ENCODE data around the gene TENM4. TPM values are rescaled to one million over a fixed set of nuclear protein-coding genes. Genes with fewer than 3 reads are reported as not detected.

The TENM4 gene
- total RNA-seq, 2 donors from 2014 or later: 68.2 to 130 TPM

GRCh38 chr11:78798663-78799062, 642.2 kb downstream of the TENM4 start:
- H3K27ac ChIP-seq (ENCODE audit: low read depth, low read length): no peak overlapping the region
- H3K9me3 ChIP-seq (ENCODE audit: control insufficient read depth, low read length): no peaks in the 10 kb centered on the region
- H3K9ac ChIP-seq (ENCODE audit: extremely low read depth, low read length, poor library complexity, severe bottlenecking): no peak overlapping the region
- peak; percentile 92 for DNase-seq
- 52 to 58% methylated on average over 5 of the region's 5 CpGs for WGBS, 2 experiments (ENCODE audit: insufficient coverage in 1 of 2, insufficient read length in 1 of 2)
- Mint-ChIP-seq H3K9me3 (no peaks in the 10 kb centered on the region), H3K27ac (no peak overlapping the region), H3K4me3 (no peak overlapping the region), H3K4me1 (peaks cover 24% of the 10 kb centered on the region), H3K27me3 (ENCODE audit: insufficient read depth) (no peaks in the 10 kb centered on the region), H3K36me3 (ENCODE audit: low read depth) (peaks cover 28% of the 10 kb centered on the region)
- H3K36me3 ChIP-seq (ENCODE audit: control insufficient read depth, insufficient read depth, low read length): no peaks in the 10 kb centered on the region
- no peaks in the 10 kb centered on the region for H3K27me3 ChIP-seq (ENCODE audit: control insufficient read depth, insufficient read depth, low read length, poor library complexity, severe bottlenecking)
- no peaks in the 10 kb centered on the region for H3K4me1 ChIP-seq (ENCODE audit: control insufficient read depth, insufficient read depth, low read length)
- no peak overlapping the region for H3K4me3 ChIP-seq (ENCODE audit: low read length)
- TF ChIP-seq, protein P1, sequence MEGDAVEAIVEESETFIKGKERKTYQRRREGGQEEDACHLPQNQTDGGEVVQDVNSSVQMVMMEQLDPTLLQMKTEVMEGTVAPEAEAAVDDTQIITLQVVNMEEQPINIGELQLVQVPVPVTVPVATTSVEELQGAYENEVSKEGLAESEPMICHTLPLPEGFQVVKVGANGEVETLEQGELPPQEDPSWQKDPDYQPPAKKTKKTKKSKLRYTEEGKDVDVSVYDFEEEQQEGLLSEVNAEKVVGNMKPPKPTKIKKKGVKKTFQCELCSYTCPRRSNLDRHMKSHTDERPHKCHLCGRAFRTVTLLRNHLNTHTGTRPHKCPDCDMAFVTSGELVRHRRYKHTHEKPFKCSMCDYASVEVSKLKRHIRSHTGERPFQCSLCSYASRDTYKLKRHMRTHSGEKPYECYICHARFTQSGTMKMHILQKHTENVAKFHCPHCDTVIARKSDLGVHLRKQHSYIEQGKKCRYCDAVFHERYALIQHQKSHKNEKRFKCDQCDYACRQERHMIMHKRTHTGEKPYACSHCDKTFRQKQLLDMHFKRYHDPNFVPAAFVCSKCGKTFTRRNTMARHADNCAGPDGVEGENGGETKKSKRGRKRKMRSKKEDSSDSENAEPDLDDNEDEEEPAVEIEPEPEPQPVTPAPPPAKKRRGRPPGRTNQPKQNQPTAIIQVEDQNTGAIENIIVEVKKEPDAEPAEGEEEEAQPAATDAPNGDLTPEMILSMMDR (conservative IDR thresholded peaks at IDR 0.05): peak; percentile 98

DNA sequence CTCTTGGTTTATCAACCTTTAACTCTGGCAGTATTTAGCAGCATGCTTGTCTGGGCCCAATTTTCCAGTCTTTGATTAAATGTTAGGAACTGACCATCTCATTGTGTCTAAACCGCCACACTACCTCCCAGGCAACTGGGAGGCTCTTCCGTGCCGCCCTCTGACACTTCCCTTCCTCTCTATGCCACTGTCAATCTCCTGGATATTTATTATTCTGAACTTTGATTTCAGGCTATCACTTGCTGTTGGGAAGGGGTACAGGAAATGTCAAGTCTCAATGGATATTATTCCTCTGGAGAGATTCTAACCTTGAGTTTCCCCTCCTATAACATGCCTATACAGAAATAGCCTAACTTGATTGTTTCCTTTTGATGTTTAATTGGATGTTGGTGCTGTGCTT, 643.3 kb downstream of the TENM4 start:
- no peaks in the 10 kb centered on the region for H3K4me1 ChIP-seq (ENCODE audit: control insufficient read depth, insufficient read depth, low read length)
- TF ChIP-seq, protein P1 (conservative IDR thresholded peaks at IDR 0.05): no peak
- H3K9ac ChIP-seq (ENCODE audit: extremely low read depth, low read length, poor library complexity, severe bottlenecking): no peak overlapping the region

GRCh38 chr11:78796956-78797355, 643.9 kb downstream of the TENM4 start:
- Mint-ChIP-seq H3K4me3 (no peak overlapping the region), H3K4me1 (peaks cover 21% of the 10 kb centered on the region), H3K27ac (no peak overlapping the region), H3K36me3 (ENCODE audit: low read depth) (peaks cover 39% of the 10 kb centered on the region), H3K9me3 (no peaks in the 10 kb centered on the region), H3K27me3 (ENCODE audit: insufficient read depth) (no peaks in the 10 kb centered on the region)
- no peaks in the 10 kb centered on the region for H3K9me3 ChIP-seq (ENCODE audit: control insufficient read depth, low read length)
- no peaks in the 10 kb centered on the region for H3K27me3 ChIP-seq (ENCODE audit: control insufficient read depth, insufficient read depth, low read length, poor library complexity, severe bottlenecking)
- 75 to 100% methylated on average over 1 to 2 of the region's 2 CpGs for WGBS, 2 experiments (ENCODE audit: insufficient coverage in 1 of 2, insufficient read length in 1 of 2)
- H3K9ac ChIP-seq (ENCODE audit: extremely low read depth, low read length, poor library complexity, severe bottlenecking): no peak overlapping the region
- no peak overlapping the region for H3K4me3 ChIP-seq (ENCODE audit: low read length)
- TF ChIP-seq, protein P1 (conservative IDR thresholded peaks at IDR 0.05): no peak
- no peak overlapping the region for H3K27ac ChIP-seq (ENCODE audit: low read depth, low read length)
- no peak for DNase-seq
- no peaks in the 10 kb centered on the region for H3K4me1 ChIP-seq (ENCODE audit: control insufficient read depth, insufficient read depth, low read length)
- no peaks in the 10 kb centered on the region for H3K36me3 ChIP-seq (ENCODE audit: control insufficient read depth, insufficient read depth, low read length)

More for the DNA sequence above, 643.3 kb downstream of the TENM4 start:
- Histone ChIP-seq H3K4me3 (ENCODE audit: low read length) (no peak overlapping the region), H3K36me3 (ENCODE audit: control insufficient read depth, insufficient read depth, low read length) (no peaks in the 10 kb centered on the region), H3K9me3 (ENCODE audit: control insufficient read depth, low read length) (no peaks in the 10 kb centered on the region), H3K27ac (ENCODE audit: low read depth, low read length) (peak overlapping the region; percentile 27), H3K27me3 (ENCODE audit: control insufficient read depth, insufficient read depth, low read length, poor library complexity, severe bottlenecking) (no peaks in the 10 kb centered on the region)
- H3K9me3 Mint-ChIP-seq: no peaks in the 10 kb centered on the region
- peaks cover 24% of the 10 kb centered on the region for H3K4me1 Mint-ChIP-seq
- 82 to 98% methylated on average over 2 to 3 of the region's 3 CpGs for WGBS, 2 experiments (ENCODE audit: insufficient coverage in 1 of 2, insufficient read length in 1 of 2)
- no peak for DNase-seq
- H3K27ac Mint-ChIP-seq: no peak overlapping the region
- H3K4me3 Mint-ChIP-seq: no peak overlapping the region
- H3K36me3 Mint-ChIP-seq (ENCODE audit: low read depth): peaks cover 34% of the 10 kb centered on the region
- no peaks in the 10 kb centered on the region for H3K27me3 Mint-ChIP-seq (ENCODE audit: insufficient read depth)

Measured in endodermal cell (in vitro differentiated cells).